Measurements from ENCODE around the gene ZRANB1.

Gene ZRANB1

DNA sequence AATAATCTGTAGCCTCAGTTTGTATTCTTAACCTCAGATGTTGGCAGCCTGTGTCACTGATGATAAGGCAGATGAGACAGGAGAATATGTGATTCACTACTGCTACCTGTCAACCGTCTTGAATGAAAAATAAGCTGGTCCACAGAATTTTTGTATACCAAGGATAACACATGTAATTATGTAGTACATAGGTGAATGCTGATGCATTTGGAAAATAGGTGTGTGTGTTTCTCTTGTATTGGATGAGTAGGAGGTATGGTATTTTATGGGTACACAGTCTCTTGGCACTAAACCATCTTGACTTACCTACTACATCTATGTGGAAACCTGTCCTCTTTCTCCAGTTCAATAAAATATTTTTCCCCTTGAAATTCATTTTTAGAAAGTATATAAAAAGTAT lies 20.7 kb upstream of the ZRANB1 start:
- H3K4me1 ChIP-seq (ENCODE audit: control insufficient read depth, insufficient read depth, low read length, unreplicated experiment): peaks cover 33% of the 10 kb centered on the region
- no peaks in the 10 kb centered on the region for H3K36me3 ChIP-seq (ENCODE audit: insufficient read depth, low read length)
- no peak overlapping the region for H3K27ac ChIP-seq (ENCODE audit: low read depth, low read length)
- no peak overlapping the region for H3K4me3 ChIP-seq (ENCODE audit: low read depth, low read length)
- H2AFZ ChIP-seq (ENCODE audit: low read length, unreplicated experiment): no peak overlapping the region
- H3K79me2 ChIP-seq (ENCODE audit: control insufficient read depth, insufficient read depth, low read length, unreplicated experiment): peaks cover 84% of the 10 kb centered on the region
- H3K27me3 ChIP-seq (ENCODE audit: insufficient read depth, low read length): no peaks in the 10 kb centered on the region

DNA sequence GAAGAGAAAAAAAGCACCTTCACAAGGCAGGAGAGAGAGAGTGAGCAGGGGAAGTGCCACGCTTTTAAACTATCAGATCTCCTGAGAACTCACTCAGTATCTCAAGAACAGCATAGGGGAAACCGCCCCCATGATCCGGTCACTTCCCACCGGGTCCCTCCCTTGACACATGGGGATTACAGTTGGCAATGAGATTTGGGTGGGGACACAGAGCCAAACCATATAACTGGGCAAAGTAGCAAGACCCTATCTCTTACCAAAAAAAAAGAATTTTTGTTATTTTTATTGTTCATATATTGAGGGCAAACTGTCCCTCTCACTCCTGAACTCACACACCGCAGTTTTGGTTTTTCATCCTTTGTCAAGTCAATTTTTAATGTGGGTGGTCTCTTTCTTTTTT lies 18.2 kb upstream of the ZRANB1 start:
- H3K27me3 ChIP-seq (ENCODE audit: insufficient read depth, low read length): no peaks in the 10 kb centered on the region
- no peak overlapping the region for H3K4me3 ChIP-seq (ENCODE audit: low read depth, low read length)
- no peak overlapping the region for H2AFZ ChIP-seq (ENCODE audit: low read length, unreplicated experiment)
- 0 out of 2 replicates have a peak, but pooled peaks cover 2% of the 10 kb centered on the region for H3K36me3 ChIP-seq (ENCODE audit: insufficient read depth, low read length)
- H3K4me1 ChIP-seq (ENCODE audit: control insufficient read depth, insufficient read depth, low read length, unreplicated experiment): peaks cover 31% of the 10 kb centered on the region
- H3K79me2 ChIP-seq (ENCODE audit: control insufficient read depth, insufficient read depth, low read length, unreplicated experiment): peaks cover 88% of the 10 kb centered on the region
- peak overlapping the region; percentile 91 for H3K27ac ChIP-seq (ENCODE audit: low read depth, low read length)

DNA sequence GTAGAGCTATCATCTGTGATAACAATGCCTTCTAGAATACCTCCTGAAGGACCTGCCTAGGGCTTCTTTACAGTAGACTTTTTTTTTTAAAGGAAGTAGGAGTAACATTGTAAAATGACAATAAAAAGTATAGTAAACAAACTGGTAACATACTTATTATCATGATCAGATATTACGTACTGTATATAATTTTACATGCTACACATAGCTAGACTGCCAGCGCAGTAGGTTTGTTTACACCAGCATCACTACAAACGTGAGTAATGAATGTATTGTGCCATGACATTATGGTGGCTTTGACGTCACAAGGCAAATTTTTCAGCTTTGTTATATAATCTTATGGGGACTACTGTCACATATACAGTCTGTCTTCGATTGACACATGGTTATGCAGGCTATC lies 15.4 kb upstream of the ZRANB1 start:
- H2AFZ ChIP-seq (ENCODE audit: low read length, unreplicated experiment): no peak overlapping the region
- H3K79me2 ChIP-seq (ENCODE audit: control insufficient read depth, insufficient read depth, low read length, unreplicated experiment): peaks cover 86% of the 10 kb centered on the region
- no peak overlapping the region for H3K4me3 ChIP-seq (ENCODE audit: low read depth, low read length)
- no peak overlapping the region for H3K27ac ChIP-seq (ENCODE audit: low read depth, low read length)
- H3K4me1 ChIP-seq (ENCODE audit: control insufficient read depth, insufficient read depth, low read length, unreplicated experiment): peaks cover 14% of the 10 kb centered on the region
- peaks cover 5% of the 10 kb centered on the region; the same call in 1 of the 2 replicates for H3K36me3 ChIP-seq (ENCODE audit: insufficient read depth, low read length)
- no peaks in the 10 kb centered on the region for H3K27me3 ChIP-seq (ENCODE audit: insufficient read depth, low read length)

DNA sequence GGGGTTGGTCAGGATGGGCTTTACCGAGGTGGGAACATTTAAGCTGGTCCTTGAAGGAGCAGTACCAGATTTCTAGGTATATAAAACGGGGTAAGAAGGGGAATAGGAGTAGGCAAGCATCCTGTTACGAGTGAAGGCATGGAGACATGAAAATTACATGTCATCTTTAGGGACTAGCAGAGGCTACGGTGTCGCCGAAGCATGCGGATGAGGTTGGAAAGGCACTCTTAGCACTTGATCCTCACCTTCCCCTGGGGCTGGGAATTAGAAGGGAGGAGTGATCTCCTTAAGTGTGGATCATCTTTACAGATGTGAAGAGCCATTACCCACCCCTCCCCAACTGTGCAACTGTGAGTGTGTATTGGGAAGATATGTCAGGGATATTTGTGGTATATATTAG lies 13.8 kb upstream of the ZRANB1 start:
- H3K36me3 ChIP-seq (ENCODE audit: insufficient read depth, low read length): peaks cover 5% of the 10 kb centered on the region; the same call in 1 of the 2 replicates
- H3K27me3 ChIP-seq (ENCODE audit: insufficient read depth, low read length): no peaks in the 10 kb centered on the region
- H3K4me3 ChIP-seq (ENCODE audit: low read depth, low read length): no peak overlapping the region
- peaks cover 13% of the 10 kb centered on the region for H3K4me1 ChIP-seq (ENCODE audit: control insufficient read depth, insufficient read depth, low read length, unreplicated experiment)
- H3K27ac ChIP-seq (ENCODE audit: low read depth, low read length): no peak overlapping the region
- peaks cover 87% of the 10 kb centered on the region for H3K79me2 ChIP-seq (ENCODE audit: control insufficient read depth, insufficient read depth, low read length, unreplicated experiment)
- H2AFZ ChIP-seq (ENCODE audit: low read length, unreplicated experiment): no peak overlapping the region

DNA sequence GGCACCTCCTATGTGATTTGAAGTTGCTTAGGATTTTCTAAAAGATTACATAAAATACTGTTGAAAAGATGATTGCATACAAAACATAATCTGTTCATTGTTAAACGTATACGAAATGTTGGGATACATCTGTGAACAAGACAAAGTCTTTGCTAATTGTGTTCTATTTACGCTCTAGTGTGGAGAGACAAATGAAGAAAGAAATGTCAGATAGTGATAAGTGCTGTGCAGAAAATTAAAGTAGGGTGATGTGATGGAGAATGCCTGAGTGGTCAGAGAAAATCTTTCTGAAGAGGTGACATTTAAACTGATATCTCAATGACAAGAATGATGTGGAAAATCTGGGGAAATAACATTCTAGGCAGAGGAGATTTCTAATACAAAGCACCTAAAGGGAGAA lies 13.4 kb upstream of the ZRANB1 start:
- no peak overlapping the region for H2AFZ ChIP-seq (ENCODE audit: low read length, unreplicated experiment)
- no peaks in the 10 kb centered on the region for H3K27me3 ChIP-seq (ENCODE audit: insufficient read depth, low read length)
- peaks cover 13% of the 10 kb centered on the region for H3K4me1 ChIP-seq (ENCODE audit: control insufficient read depth, insufficient read depth, low read length, unreplicated experiment)
- peaks cover 86% of the 10 kb centered on the region for H3K79me2 ChIP-seq (ENCODE audit: control insufficient read depth, insufficient read depth, low read length, unreplicated experiment)
- H3K27ac ChIP-seq (ENCODE audit: low read depth, low read length): no peak overlapping the region
- no peak overlapping the region for H3K4me3 ChIP-seq (ENCODE audit: low read depth, low read length)
- H3K36me3 ChIP-seq (ENCODE audit: insufficient read depth, low read length): peaks cover 5% of the 10 kb centered on the region; the same call in 1 of the 2 replicates

DNA sequence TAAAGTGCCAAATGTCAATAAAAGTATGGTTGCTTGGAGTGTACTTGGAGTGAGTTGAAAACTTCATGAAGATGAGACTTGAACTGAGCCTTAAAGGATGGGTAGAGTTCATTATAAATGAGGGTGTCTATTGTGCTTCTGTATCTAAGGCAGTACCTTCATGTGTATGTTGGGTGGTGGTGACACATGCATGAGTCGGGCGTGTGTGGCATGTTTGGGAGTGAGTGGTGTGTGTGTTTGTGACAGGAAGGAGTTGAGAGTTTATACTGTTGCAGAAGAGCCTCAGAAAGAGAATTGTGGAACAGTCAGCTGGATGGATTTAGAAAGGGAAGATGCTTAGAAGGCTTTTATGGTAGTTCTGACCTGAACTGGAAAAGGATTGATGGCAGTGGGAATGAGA lies 6.0 kb upstream of the ZRANB1 start:
- Histone ChIP-seq H3K4me3 (ENCODE audit: low read depth, low read length) (no peak overlapping the region), H3K79me2 (ENCODE audit: control insufficient read depth, insufficient read depth, low read length, unreplicated experiment) (peaks cover 86% of the 10 kb centered on the region), H3K4me1 (ENCODE audit: control insufficient read depth, insufficient read depth, low read length, unreplicated experiment) (peaks cover 10% of the 10 kb centered on the region), H3K27ac (ENCODE audit: low read depth, low read length) (no peak overlapping the region), H3K27me3 (ENCODE audit: insufficient read depth, low read length) (no peaks in the 10 kb centered on the region), H3K36me3 (ENCODE audit: insufficient read depth, low read length) (no peaks in the 10 kb centered on the region), H2AFZ (ENCODE audit: low read length, unreplicated experiment) (no peak overlapping the region)

DNA sequence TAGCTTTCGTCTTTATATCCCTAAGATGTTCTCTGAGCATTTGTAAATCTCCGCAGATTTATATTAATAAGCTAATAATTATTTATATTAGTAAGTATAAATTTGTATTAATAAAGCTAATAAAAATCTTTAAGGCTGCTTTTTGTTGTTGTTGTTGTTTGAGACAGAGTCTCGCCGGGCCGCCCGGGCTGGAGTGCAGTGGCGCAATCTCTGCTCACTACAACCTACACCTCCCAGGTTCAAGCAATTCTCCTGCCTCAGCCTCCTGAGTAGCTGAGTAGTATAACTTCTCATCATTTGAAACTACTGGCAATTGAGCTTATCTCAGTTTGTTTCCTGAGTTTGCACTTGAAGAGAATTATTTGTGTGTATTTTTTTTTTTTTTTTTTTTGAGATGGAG lies 5.1 kb upstream of the ZRANB1 start:
- Histone ChIP-seq H3K36me3 (ENCODE audit: insufficient read depth, low read length) (no peaks in the 10 kb centered on the region), H3K4me3 (ENCODE audit: low read depth, low read length) (no peak overlapping the region), H3K79me2 (ENCODE audit: control insufficient read depth, insufficient read depth, low read length, unreplicated experiment) (peaks cover 84% of the 10 kb centered on the region), H2AFZ (ENCODE audit: low read length, unreplicated experiment) (no peak overlapping the region), H3K4me1 (ENCODE audit: control insufficient read depth, insufficient read depth, low read length, unreplicated experiment) (peaks cover 10% of the 10 kb centered on the region), H3K27ac (ENCODE audit: low read depth, low read length) (no peak overlapping the region), H3K27me3 (ENCODE audit: insufficient read depth, low read length) (no peaks in the 10 kb centered on the region)

DNA sequence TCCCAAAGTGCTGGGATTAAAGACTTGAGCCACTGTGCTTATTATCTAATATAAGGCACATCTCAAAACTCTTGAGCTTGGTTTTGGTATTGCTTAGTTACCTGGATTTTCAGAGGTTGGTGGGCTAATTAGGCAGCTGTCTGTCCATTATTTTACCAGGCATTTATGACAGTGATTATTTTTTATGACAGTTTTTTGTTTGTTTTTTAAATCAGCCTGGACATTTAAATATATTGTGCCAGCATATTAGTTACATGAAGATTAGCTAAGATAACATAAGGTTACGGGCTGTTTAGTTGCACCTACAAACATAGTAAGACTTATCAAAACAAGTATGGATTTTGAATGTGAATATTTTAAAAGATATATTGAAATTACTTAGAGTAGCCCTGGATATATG lies 2.6 kb upstream of the ZRANB1 start:
- no peak overlapping the region for H3K27ac ChIP-seq (ENCODE audit: low read depth, low read length)

DNA sequence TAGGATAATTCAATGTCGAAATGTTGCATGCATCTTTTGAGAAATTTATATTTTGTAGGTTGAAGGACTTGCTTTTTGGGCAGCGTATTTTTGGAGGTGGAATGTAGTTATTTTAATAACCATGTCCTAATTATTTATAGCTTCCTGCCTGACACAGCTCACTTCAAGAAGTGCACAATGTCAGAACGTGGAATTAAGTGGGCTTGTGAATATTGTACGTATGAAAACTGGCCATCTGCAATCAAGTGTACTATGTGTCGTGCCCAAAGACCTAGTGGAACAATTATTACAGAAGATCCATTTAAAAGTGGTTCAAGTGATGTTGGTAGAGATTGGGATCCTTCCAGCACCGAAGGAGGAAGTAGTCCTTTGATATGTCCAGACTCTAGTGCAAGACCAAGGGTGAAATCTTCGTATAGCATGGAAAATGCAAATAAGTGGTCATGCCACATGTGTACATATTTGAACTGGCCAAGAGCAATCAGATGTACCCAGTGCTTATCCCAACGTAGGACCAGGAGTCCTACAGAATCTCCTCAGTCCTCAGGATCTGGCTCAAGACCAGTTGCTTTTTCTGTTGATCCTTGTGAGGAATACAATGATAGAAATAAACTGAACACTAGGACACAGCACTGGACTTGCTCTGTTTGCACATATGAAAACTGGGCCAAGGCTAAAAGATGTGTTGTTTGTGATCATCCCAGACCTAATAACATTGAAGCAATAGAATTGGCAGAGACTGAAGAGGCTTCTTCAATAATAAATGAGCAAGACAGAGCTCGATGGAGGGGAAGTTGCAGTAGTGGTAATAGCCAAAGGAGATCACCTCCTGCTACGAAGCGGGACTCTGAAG lies 620 bp downstream of the ZRANB1 start:
- Histone ChIP-seq H3K79me2 (ENCODE audit: control insufficient read depth, insufficient read depth, low read length, unreplicated experiment) (peaks cover 85% of the 10 kb centered on the region), H3K27me3 (ENCODE audit: insufficient read depth, low read length) (no peaks in the 10 kb centered on the region), H3K36me3 (ENCODE audit: insufficient read depth, low read length) (0 out of 2 replicates have a peak, but pooled peaks cover 4% of the 10 kb centered on the region), H2AFZ (ENCODE audit: low read length, unreplicated experiment) (no peak overlapping the region), H3K27ac (ENCODE audit: low read depth, low read length) (peak overlapping the region; percentile 88), H3K4me3 (ENCODE audit: low read depth, low read length) (no peak overlapping the region), H3K4me1 (ENCODE audit: control insufficient read depth, insufficient read depth, low read length, unreplicated experiment) (peaks cover 31% of the 10 kb centered on the region)

More for the DNA sequence above, 2.6 kb upstream of the ZRANB1 start:
- H3K36me3 ChIP-seq (ENCODE audit: insufficient read depth, low read length): 0 out of 2 replicates have a peak, but pooled peaks cover 4% of the 10 kb centered on the region
- H3K79me2 ChIP-seq (ENCODE audit: control insufficient read depth, insufficient read depth, low read length, unreplicated experiment): peaks cover 83% of the 10 kb centered on the region
- no peaks in the 10 kb centered on the region for H3K27me3 ChIP-seq (ENCODE audit: insufficient read depth, low read length)
- no peak overlapping the region for H3K4me3 ChIP-seq (ENCODE audit: low read depth, low read length)
- H3K4me1 ChIP-seq (ENCODE audit: control insufficient read depth, insufficient read depth, low read length, unreplicated experiment): peaks cover 27% of the 10 kb centered on the region
- H2AFZ ChIP-seq (ENCODE audit: low read length, unreplicated experiment): no peak overlapping the region

DNA sequence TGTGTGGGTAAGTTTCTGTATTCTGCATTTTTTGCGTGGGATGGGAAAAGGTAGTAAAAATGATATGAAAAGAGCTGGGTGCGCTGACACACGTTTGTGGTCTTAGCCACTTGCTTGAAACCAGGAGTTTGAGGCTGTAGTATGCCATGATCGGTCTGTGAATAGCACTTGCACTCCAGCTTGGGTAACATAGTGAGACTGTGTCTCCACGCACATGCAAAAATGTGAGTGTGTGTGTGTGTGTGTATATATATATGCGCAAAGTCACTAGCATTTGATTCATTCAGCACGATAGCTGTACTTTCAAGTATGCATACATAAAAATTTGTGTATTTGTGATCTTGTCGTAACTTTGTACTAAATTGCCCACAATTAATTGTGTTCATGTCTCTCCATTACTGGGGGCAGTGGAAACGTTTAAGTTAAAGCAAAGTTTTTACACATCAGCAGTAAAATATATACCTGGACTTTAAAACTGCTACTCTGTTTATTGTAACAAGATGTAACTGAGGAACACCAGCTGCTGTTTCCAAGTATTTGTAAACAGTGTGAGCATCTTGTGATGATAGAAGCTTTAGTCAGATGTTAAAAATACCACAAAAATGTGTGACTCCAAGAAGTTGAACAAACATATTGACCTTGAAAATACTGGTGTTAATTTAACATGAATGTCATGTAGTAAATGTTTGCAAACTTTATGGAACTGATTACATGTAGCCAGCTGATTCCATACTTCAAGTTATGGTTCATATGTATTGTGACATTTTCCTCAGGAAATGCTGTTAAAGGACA lies 1.6 kb downstream of the ZRANB1 start:
- Histone ChIP-seq H2AFZ (ENCODE audit: low read length, unreplicated experiment) (no peak overlapping the region), H3K4me1 (ENCODE audit: control insufficient read depth, insufficient read depth, low read length, unreplicated experiment) (peaks cover 31% of the 10 kb centered on the region), H3K4me3 (ENCODE audit: low read depth, low read length) (peak overlapping the region; percentile 5; the same call in 1 of the 2 replicates), H3K27ac (ENCODE audit: low read depth, low read length) (peak overlapping the region; percentile 88), H3K79me2 (ENCODE audit: control insufficient read depth, insufficient read depth, low read length, unreplicated experiment) (peaks cover 83% of the 10 kb centered on the region), H3K27me3 (ENCODE audit: insufficient read depth, low read length) (no peaks in the 10 kb centered on the region), H3K36me3 (ENCODE audit: insufficient read depth, low read length) (0 out of 2 replicates have a peak, but pooled peaks cover 4% of the 10 kb centered on the region)

Measured in ACC112 (cell line).